Aorta (tissue), 5 donors: ENCODE data around the gene GPBP1. TPM values are rescaled to one million over a fixed set of nuclear protein-coding genes. Genes with fewer than 3 reads are reported as not detected.
"Not testable (repeated sequence)": the region's sequence is repeated elsewhere in the genome, so short reads cannot be mapped to it uniquely, and the experiment has no call there.

Source experiments
- ATAC-seq: fragments of 200-7000 bp; cut with Tn5 transposase; one replicate; pipeline ENCODE4 v1.9.1; 2022; ENCODE audit warnings: moderate library complexity; ENCODE audit not compliant: low FRiP score
- DNase-seq, 2 donors: peaks; one replicate each; pipeline ENCODE4 v3.0.0-alpha.2; 2020
- H3K27ac ChIP-seq, 2 donors: one replicate each; pipeline ENCODE4 v1.5.1; 2013; ENCODE audit warnings: low read length in 2 of 2, mild to moderate bottlenecking in 2 of 2, moderate library complexity in 2 of 2, control low read depth in 1 of 2, inconsistent platforms in 1 of 2, low read depth in 1 of 2
- H3K27me3 ChIP-seq, 2 donors: one replicate each; pipeline ENCODE4 v1.6.1; 2013; ENCODE audit warnings: control low read depth in 1 of 2, low read length in 1 of 2, mild to moderate bottlenecking in 1 of 2, moderate library complexity in 1 of 2; ENCODE audit not compliant: insufficient read depth in 2 of 2, control insufficient read depth in 1 of 2
- H3K36me3 ChIP-seq, 2 donors: one replicate each; pipeline ENCODE4 v1.6.1; 2013; ENCODE audit warnings: control low read depth in 1 of 2, low read length in 1 of 2, mild to moderate bottlenecking in 1 of 2; ENCODE audit not compliant: insufficient read depth in 2 of 2, control insufficient read depth in 1 of 2
- H3K4me1 ChIP-seq, 2 donors: one replicate each; pipeline ENCODE4 v1.6.1; 2013; ENCODE audit warnings: low read length in 2 of 2, control low read depth in 1 of 2, mild to moderate bottlenecking in 1 of 2, moderate library complexity in 1 of 2; ENCODE audit not compliant: insufficient read depth in 2 of 2, control insufficient read depth in 1 of 2
- H3K4me3 ChIP-seq, 2 donors: one replicate each; pipeline ENCODE4 v1.5.1; 2013; ENCODE audit warnings: low read length in 2 of 2, control low read depth in 1 of 2, mild to moderate bottlenecking in 1 of 2
- H3K9me3 ChIP-seq: one replicate; pipeline ENCODE4 v1.6.1; 2013; ENCODE audit warnings: mild to moderate bottlenecking, low read length; ENCODE audit not compliant: control insufficient read depth
- WGBS, 2 donors: extraction: QIAGEN DNeasy Blood & Tissue Kit; methylation state at CpG; one replicate each; pipeline ENCODE4 v1.1.7; 2013; 5-methylcytosine and 5-hydroxymethylcytosine counted together
- intact Hi-C, 2 donors: fragments of 100-400 bp; cut with DNase I; formaldehyde crosslinking; loops; one replicate each; pipeline versions ENCODE4 v1.14.2 to v1.15.0; 2022
- polyA plus RNA-seq, 2 donors: library from polyadenylated mRNA; stranded (reverse); fragments of 200-250 nt; gene quantifications; one replicate each; pipeline ENCODE4 v1.2.3, GENCODE V29; 2013
- total RNA-seq, 2 donors: library from RNA; stranded (reverse); fragmentation: NEBNext Ultra II Directional; extraction: Animal tissue kit (Norgen Biotek cat#: 25700); gene quantifications; one replicate each; pipeline ENCODE4 v1.2.1, GENCODE V29; 2021
- donor health status: healthy with polysubstance abuse.
- donor health status: Bipolar disorder and iron deficiency.
- donor health status: DM: no; HTN: no; CAD: no.
- donor health status: DM: no; HTN: no; CAD: no.
- donor health status: DM: yes; HTN: yes; CAD: no.

GPBP1 gene
- total and polyA plus RNA-seq, 4 donors = 35.6 to 79.0 (median 52.7) TPM

DNA sequence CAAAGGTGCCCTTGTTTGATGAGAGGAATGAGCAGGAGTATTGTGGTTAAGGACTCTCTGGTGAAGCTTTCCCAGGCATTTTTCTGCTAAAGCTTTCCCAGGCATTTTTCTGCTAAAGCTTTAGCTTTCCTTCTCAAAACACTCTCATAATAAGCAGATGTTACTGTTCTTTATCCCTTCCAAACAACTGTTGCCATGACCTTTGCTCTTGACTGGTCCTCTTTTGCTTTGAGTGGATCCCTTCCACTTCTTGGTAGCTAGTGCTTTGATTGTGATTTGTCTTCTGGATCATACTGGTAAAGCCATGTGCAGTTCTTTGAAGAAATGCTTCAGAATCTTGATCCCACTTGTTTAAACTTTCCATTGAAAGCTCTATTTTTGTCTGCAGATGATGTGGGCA lies 85.8 kb downstream of the GPBP1 start:
- no peaks in the 10 kb centered on the region for H3K27me3 ChIP-seq
- no peak overlapping the region for H3K4me3 ChIP-seq
- intact Hi-C loops = no loop called here
- no peak overlapping the region for H3K27ac ChIP-seq
- H3K9me3 ChIP-seq = no peaks in the 10 kb centered on the region
- ATAC-seq (no peak), DNase-seq (no peak)
- H3K36me3 ChIP-seq = peaks cover 2 to 3% of the 10 kb centered on the region in 2 donors
- peaks cover 0 to 6% of the 10 kb centered on the region in 2 donors for H3K4me1 ChIP-seq

DNA sequence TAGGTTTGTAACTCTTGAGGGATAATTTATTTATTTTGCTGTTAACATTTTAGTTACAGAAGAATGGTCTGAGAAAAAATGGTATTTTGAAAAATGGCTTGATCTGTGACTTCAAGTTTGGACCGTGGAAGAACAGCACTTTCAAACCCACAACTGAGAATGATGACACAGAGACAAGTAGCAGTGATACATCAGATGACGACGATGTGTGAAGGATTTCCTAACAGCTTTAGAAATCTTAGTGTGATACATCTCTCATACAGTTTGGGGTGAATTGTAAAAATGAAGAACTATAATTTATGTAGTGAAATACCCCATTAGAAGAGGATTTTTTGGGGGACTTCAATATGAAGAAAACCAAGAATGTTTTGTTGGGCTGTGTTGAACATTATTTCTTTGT lies 88.7 kb downstream of the GPBP1 start:
- Histone ChIP-seq H3K27me3 (no peaks in the 10 kb centered on the region), H3K27ac (no peak overlapping the region), H3K4me1 (peaks cover 0 to 6% of the 10 kb centered on the region in 2 donors), H3K9me3 (no peaks in the 10 kb centered on the region), H3K36me3 (peaks cover 2 to 3% of the 10 kb centered on the region in 2 donors), H3K4me3 (no peak overlapping the region)
- ATAC-seq = no peak
- WGBS, 2 donors = 75 to 86% methylated on average over 3 of the region's 3 CpGs
- intact Hi-C loops = no loop called here
- DNase-seq = no peak

DNA sequence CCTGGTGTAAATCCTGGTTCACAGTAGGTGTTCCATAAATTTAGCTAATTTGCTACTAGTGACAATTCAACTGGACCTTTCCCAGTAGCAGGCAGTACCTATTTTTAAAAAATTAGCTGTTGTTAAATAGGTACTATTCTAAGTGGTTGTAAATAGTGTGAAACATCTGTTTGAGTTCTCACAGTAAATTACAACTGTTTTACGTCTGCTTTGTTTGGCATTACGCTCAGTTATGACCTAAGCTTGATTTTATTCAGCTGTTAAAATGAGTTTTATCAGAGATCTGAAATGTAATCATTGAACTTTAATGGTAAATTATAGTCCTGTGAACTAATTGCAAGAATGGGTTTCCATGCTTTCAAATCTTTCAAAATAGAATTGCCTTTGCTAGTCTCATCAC lies 93.9 kb downstream of the GPBP1 start:
- DNase-seq = no peak
- intact Hi-C loops = no loop called here
- no peak for ATAC-seq
- Histone ChIP-seq H3K9me3 (no peaks in the 10 kb centered on the region), H3K27me3 (no peaks in the 10 kb centered on the region), H3K4me3 (no peak overlapping the region), H3K4me1 (no peaks in the 10 kb centered on the region), H3K27ac (no peak overlapping the region), H3K36me3 (peaks cover 0 to 3% of the 10 kb centered on the region in 2 donors)
- WGBS, 2 donors = 19% methylated on average over 2 of the region's 2 CpGs

DNA sequence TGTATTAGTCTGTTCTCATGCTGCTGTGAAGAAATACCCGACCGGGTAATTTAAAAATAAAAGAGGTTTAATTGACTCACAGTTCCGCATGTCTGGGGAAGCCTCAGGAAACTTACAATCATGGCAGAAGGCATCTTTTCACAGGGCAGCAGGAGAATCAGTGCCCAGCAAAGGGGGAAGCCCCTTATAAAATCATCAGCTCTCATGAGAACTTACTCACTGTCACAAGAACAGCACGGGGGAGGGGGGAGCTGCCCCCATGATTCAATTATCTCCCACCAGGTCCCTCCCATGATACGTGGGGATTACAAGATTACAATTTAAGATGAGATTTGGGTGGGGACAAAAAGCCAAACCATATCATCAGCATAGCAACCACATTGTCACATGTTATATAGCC lies 102.5 kb downstream of the GPBP1 start:
- WGBS, 2 donors = 82 to 83% methylated on average over 5 of the region's 5 CpGs
- H3K27ac ChIP-seq = no peak overlapping the region
- intact Hi-C loops = no loop called here

DNA sequence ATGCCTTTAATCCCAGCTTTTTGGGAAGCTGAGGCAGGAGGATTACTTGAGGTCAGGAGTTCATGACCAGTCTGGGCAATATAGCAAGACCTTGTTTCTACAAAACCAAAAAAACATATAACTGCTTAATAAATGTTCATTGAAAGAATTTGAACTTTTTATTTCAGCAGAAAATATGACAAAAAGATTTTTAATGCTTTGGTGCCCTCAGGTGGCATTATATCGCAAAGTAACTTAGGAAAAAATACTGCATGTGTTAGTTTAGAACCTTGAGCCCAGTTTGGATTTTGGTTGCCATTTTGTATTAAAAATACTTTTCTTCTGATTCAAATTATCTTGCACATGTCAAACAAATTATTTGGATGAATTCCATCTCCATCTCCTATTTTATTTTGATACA lies 103.2 kb downstream of the GPBP1 start:
- H3K9me3 ChIP-seq = no peaks in the 10 kb centered on the region
- WGBS, 2 donors = 80 to 82% methylated on average over 1 of the region's 1 CpG
- ATAC-seq (no peak), DNase-seq (no peak)
- H3K4me3 ChIP-seq = no peak overlapping the region
- intact Hi-C loops = no loop called here
- H3K27me3 ChIP-seq = no peaks in the 10 kb centered on the region
- H3K27ac ChIP-seq = no peak overlapping the region
- H3K36me3 ChIP-seq = no peaks in the 10 kb centered on the region
- H3K4me1 ChIP-seq = no peaks in the 10 kb centered on the region

More for the DNA sequence above, 102.5 kb downstream of the GPBP1 start:
- Histone ChIP-seq H3K9me3 (no peaks in the 10 kb centered on the region), H3K4me1 (no peaks in the 10 kb centered on the region), H3K27me3 (no peaks in the 10 kb centered on the region), H3K36me3 (no peaks in the 10 kb centered on the region), H3K4me3 (no peak overlapping the region)
- ATAC-seq = no peak
- DNase-seq = no peak

DNA sequence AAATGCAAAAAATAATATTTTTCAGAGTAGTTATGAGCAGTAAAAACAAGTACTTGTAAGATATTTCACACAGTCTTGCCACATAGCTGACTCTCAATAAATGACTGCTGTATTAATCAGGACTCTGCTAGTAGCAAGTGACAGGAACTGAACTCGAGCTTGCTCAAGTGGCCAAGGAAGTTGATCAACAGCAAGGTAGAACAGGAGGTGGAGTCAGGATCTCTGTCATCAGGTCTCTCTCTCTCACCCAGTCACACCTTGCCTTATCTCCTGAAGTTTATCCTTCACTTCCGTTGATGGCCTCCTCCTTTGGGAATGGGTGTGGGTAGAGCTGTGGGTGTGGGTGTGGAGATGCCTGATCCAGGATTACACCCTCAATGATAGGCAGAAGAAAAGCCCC lies 107.0 kb downstream of the GPBP1 start:
- Histone ChIP-seq H3K27ac (no peak overlapping the region), H3K4me1 (no peaks in the 10 kb centered on the region), H3K4me3 (no peak overlapping the region), H3K9me3 (peaks cover 4% of the 10 kb centered on the region), H3K27me3 (no peaks in the 10 kb centered on the region), H3K36me3 (no peaks in the 10 kb centered on the region)
- ATAC-seq = no peak
- intact Hi-C loops = no loop called here
- WGBS, 2 donors = 67 to 70% methylated on average over 2 of the region's 2 CpGs
- no peak for DNase-seq

DNA sequence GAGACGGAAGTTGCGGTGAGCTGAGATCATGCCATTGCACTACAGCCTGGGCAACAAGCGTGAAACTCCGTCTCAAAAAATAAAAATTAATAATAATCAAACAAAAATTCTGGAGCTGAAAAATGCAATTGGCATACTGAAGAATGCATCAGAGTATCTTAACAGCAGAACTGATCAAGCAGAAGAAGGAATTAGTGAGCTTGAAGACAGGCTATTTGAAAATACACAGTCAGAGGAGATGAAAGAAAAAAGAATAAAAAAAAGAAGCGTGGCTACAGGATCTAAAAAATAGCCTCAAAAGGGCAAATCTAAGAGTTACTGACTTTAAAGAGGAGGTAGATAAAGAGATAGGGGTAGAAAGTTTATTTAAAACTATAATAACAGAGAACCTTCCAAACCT lies 111.2 kb downstream of the GPBP1 start:
- H3K27me3 ChIP-seq, DNase-seq, H3K4me1 ChIP-seq, intact Hi-C loops, H3K4me3 ChIP-seq, H3K27ac ChIP-seq, ATAC-seq, H3K9me3 ChIP-seq, H3K36me3 ChIP-seq: not testable (repeated sequence)
- WGBS, 2 donors = 95% methylated on average over 5 of the region's 5 CpGs

DNA sequence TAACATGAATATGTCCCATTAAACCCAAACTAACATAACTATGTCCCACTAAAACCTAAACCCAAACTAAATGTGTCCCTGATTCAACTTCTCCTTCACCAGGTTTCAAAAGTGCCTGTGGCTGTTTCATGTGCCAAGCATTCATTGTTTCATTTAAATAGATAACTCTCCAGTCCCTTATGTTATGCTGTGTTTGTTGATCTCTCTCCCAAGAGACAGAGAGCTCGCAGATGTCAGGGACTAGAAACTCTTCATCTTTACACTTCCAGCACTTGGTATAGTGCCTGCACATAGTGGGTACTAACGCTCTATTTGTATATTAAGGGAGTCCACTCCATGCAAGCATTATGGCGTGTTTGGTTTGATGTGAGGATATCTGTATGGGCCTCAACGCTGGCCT lies 118.0 kb downstream of the GPBP1 start:
- no peaks in the 10 kb centered on the region for H3K36me3 ChIP-seq
- no peaks in the 10 kb centered on the region for H3K9me3 ChIP-seq
- intact Hi-C loops = loop anchor here (10.0 kb wide), 1 partner anchor 593 kb away; no protein-coding TSS in a partner anchor
- no peaks in the 10 kb centered on the region for H3K4me1 ChIP-seq
- ATAC-seq (no peak), DNase-seq (no peak)
- H3K27ac ChIP-seq = no peak overlapping the region
- H3K4me3 ChIP-seq = no peak overlapping the region
- H3K27me3 ChIP-seq = no peaks in the 10 kb centered on the region
- 95 to 97% methylated on average over 4 of the region's 4 CpGs for WGBS, 2 donors

DNA sequence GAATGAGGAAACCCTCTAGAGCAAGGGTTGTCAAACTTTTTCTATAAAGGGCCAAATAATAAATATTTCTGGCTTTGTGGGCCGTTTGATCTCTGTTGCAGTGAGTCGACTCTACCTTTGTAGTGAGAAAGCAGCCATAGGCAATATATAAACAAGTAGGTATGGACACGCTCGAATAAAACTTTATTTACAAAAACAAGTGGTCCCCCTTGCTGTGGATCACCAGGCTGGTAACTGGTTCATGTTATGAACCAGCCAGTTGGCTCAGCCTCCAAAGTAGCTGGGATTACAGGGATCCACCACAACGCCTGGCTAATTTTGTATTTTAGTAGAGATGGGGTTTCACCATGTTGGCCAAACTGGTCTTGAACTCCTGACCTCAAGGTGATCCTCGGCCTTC lies 118.5 kb downstream of the GPBP1 start:
- WGBS, 2 donors = 95 to 96% methylated on average over 6 of the region's 6 CpGs
- DNase-seq = no peak
- intact Hi-C loops = loop anchor here (10.0 kb wide), 1 partner anchor 592 kb away; no protein-coding TSS in a partner anchor
- ATAC-seq = no peak
- Histone ChIP-seq H3K27ac (no peak overlapping the region), H3K4me1 (no peaks in the 10 kb centered on the region), H3K36me3 (no peaks in the 10 kb centered on the region), H3K9me3 (no peaks in the 10 kb centered on the region), H3K27me3 (no peaks in the 10 kb centered on the region), H3K4me3 (no peak overlapping the region)
